Neural cell (in vitro differentiated cells): ENCODE data around the gene C16orf90. TPM values are rescaled to one million over a fixed set of nuclear protein-coding genes. Genes with fewer than 3 reads are reported as not detected.

Experiments
- H2AFZ ChIP-seq: fragments of 200-600, 300-800 bp; sonication (generic), shearing (Covaris generic); 2 replicates; pipeline ENCODE4 v1.6.0; 2014; ENCODE audit warnings: low read depth, mild to moderate bottlenecking, antibody characterized with exemption, low read length, moderate library complexity
- H3F3A ChIP-seq: fragments of 200-600 bp; shearing (Covaris generic); 2 replicates; pipeline ENCODE4 v1.6.1; 2016; ENCODE audit warnings: mild to moderate bottlenecking, moderate library complexity, mixed read lengths, antibody characterized with exemption, low read length; ENCODE audit not compliant: insufficient read depth, poor library complexity, severe bottlenecking
- H3K27ac ChIP-seq: fragments of 200-600, 300-800 bp; sonication (generic), shearing (Covaris generic); 2 replicates; pipeline ENCODE4 v1.5.1; 2014; ENCODE audit warnings: mild to moderate bottlenecking, low read length, moderate library complexity
- H3K27me3 ChIP-seq: fragments of 300-800, 200-600 bp; sonication (generic), shearing (Covaris generic); 2 replicates; pipeline ENCODE4 v1.6.0; 2014; ENCODE audit warnings: mild to moderate bottlenecking, low read depth, low read length, moderate library complexity; ENCODE audit not compliant: insufficient read depth
- H3K36me3 ChIP-seq: fragments of 300-800, 200-600 bp; sonication (generic), shearing (Covaris generic); 2 replicates; pipeline ENCODE4 v1.5.1; 2014; ENCODE audit warnings: mild to moderate bottlenecking, antibody characterized with exemption, low read length, moderate library complexity; ENCODE audit not compliant: insufficient read depth
- H3K4me2 ChIP-seq: fragments of 300-800, 200-600 bp; sonication (generic), shearing (Covaris generic); 2 replicates; pipeline ENCODE4 v1.6.0; 2014; ENCODE audit warnings: mild to moderate bottlenecking, low read length
- H3K4me3 ChIP-seq: fragments of 300-800, 200-600 bp; sonication (generic), shearing (Covaris generic); 2 replicates; pipeline ENCODE4 v1.5.1; 2014; ENCODE audit warnings: mild to moderate bottlenecking, low read length, moderate library complexity
- H3K79me2 ChIP-seq: fragments of 200-600 bp; shearing (Covaris generic); replicated peaks from 2 replicates; pipeline ENCODE4 v1.6.0; 2014; ENCODE audit warnings: mild to moderate bottlenecking, low read length, moderate library complexity; ENCODE audit not compliant: insufficient read depth
- H3K9ac ChIP-seq: fragments of 300-800, 200-600 bp; sonication (generic), shearing (Covaris generic); 2 replicates; pipeline ENCODE4 v1.6.1; 2016; ENCODE audit warnings: mild to moderate bottlenecking, low read length, mixed read lengths
- H3K9me2 ChIP-seq: fragments of 200-600 bp; shearing (Covaris generic); 2 replicates; pipeline ENCODE4 v1.6.1; 2016; ENCODE audit warnings: mild to moderate bottlenecking, low read length, mixed read lengths; ENCODE audit not compliant: insufficient read depth
- H3K9me3 ChIP-seq: fragments of 200-600, 300-800 bp; sonication (generic), shearing (Covaris generic); 2 replicates; pipeline ENCODE4 v1.6.1; 2016; ENCODE audit warnings: mild to moderate bottlenecking, mixed run types, low read length, moderate library complexity, mixed read lengths
- H4K20me1 ChIP-seq: fragments of 200-600 bp; shearing (Covaris generic); 2 replicates; pipeline ENCODE4 v1.6.1; 2016; ENCODE audit warnings: mild to moderate bottlenecking, mixed run types; ENCODE audit not compliant: insufficient read depth
- EP300 ChIP-seq: fragments of 450-650 bp; conservative IDR thresholded peaks from 2 replicates; pipeline ENCODE4 v1.6.1; 2014; ENCODE audit warnings: antibody characterized with exemption, mild to moderate bottlenecking, moderate library complexity; ENCODE audit not compliant: poor library complexity, severe bottlenecking
- EZH2 ChIP-seq: fragments of 200-600, 300-800 bp; shearing (Covaris generic), sonication (generic); IDR thresholded peaks from 2 replicates; pipeline ENCODE4 v1.6.1; 2014; ENCODE audit warnings: antibody characterized with exemption, low read length, borderline replicate concordance, mild to moderate bottlenecking; ENCODE audit not compliant: insufficient read depth, poor library complexity, severe bottlenecking
- MXI1 ChIP-seq: fragments of 450-650 bp; conservative IDR thresholded peaks from 2 replicates; pipeline ENCODE4 v1.6.1; 2014; ENCODE audit warnings: antibody characterized with exemption, mild to moderate bottlenecking; ENCODE audit not compliant: poor library complexity, severe bottlenecking
- POLR2AphosphoS5 ChIP-seq: IDR thresholded peaks from 2 replicates; pipeline ENCODE4 v1.6.1; 2012
- RAD21 ChIP-seq: fragments of 450-650 bp; conservative IDR thresholded peaks from 2 replicates; pipeline ENCODE4 v1.6.1; 2014; ENCODE audit warnings: antibody characterized with exemption, mild to moderate bottlenecking, moderate library complexity
- SMC3 ChIP-seq: fragments of 450-650 bp; conservative IDR thresholded peaks from 2 replicates; pipeline ENCODE4 v1.6.1; 2014; ENCODE audit warnings: antibody characterized with exemption, mild to moderate bottlenecking, moderate library complexity; ENCODE audit not compliant: poor library complexity
- TAF1 ChIP-seq: IDR thresholded peaks from 2 replicates; pipeline ENCODE4 v1.6.1; 2012; ENCODE audit warnings: low read depth
- polyA plus RNA-seq: library from polyadenylated mRNA; depleted of rRNA; stranded (reverse); fragments of >200 nt; gene quantifications from 2 replicates; pipeline ENCODE4 v1.2.3, GENCODE V29; 2014
- TF ChIP-seq, protein P1 (sequence below): IDR thresholded peaks from 2 replicates; pipeline ENCODE4 v1.6.1; 2012; ENCODE audit warnings: borderline replicate concordance
- TF ChIP-seq, protein P2 (sequence below): fragments of 450-650 bp; IDR thresholded peaks from 2 replicates; pipeline ENCODE4 v1.5.1; 2014; ENCODE audit warnings: antibody characterized with exemption, mild to moderate bottlenecking, moderate library complexity; ENCODE audit not compliant: poor library complexity, severe bottlenecking

Gene C16orf90
- polyA plus RNA-seq, 1 donor from 2014 or later = not detected

GRCh38 chr16:3518986-3519348 lies 23.7 kb upstream of the C16orf90 start:
- H3K9me2 ChIP-seq = no peaks in the 10 kb centered on the region
- no peak overlapping the region for H3K27ac ChIP-seq
- H3K79me2 ChIP-seq = no peaks in the 10 kb centered on the region
- H3K4me2 ChIP-seq = no peak overlapping the region
- TF ChIP-seq, protein P1, sequence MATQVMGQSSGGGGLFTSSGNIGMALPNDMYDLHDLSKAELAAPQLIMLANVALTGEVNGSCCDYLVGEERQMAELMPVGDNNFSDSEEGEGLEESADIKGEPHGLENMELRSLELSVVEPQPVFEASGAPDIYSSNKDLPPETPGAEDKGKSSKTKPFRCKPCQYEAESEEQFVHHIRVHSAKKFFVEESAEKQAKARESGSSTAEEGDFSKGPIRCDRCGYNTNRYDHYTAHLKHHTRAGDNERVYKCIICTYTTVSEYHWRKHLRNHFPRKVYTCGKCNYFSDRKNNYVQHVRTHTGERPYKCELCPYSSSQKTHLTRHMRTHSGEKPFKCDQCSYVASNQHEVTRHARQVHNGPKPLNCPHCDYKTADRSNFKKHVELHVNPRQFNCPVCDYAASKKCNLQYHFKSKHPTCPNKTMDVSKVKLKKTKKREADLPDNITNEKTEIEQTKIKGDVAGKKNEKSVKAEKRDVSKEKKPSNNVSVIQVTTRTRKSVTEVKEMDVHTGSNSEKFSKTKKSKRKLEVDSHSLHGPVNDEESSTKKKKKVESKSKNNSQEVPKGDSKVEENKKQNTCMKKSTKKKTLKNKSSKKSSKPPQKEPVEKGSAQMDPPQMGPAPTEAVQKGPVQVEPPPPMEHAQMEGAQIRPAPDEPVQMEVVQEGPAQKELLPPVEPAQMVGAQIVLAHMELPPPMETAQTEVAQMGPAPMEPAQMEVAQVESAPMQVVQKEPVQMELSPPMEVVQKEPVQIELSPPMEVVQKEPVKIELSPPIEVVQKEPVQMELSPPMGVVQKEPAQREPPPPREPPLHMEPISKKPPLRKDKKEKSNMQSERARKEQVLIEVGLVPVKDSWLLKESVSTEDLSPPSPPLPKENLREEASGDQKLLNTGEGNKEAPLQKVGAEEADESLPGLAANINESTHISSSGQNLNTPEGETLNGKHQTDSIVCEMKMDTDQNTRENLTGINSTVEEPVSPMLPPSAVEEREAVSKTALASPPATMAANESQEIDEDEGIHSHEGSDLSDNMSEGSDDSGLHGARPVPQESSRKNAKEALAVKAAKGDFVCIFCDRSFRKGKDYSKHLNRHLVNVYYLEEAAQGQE = no peak
- TF ChIP-seq RAD21 = no peak
- TF ChIP-seq TAF1 = no peak
- no peak for TF ChIP-seq SMC3
- no peak for TF ChIP-seq EP300
- no peak for TF ChIP-seq MXI1
- no peak for TF ChIP-seq POLR2AphosphoS5
- TF ChIP-seq, protein P2, sequence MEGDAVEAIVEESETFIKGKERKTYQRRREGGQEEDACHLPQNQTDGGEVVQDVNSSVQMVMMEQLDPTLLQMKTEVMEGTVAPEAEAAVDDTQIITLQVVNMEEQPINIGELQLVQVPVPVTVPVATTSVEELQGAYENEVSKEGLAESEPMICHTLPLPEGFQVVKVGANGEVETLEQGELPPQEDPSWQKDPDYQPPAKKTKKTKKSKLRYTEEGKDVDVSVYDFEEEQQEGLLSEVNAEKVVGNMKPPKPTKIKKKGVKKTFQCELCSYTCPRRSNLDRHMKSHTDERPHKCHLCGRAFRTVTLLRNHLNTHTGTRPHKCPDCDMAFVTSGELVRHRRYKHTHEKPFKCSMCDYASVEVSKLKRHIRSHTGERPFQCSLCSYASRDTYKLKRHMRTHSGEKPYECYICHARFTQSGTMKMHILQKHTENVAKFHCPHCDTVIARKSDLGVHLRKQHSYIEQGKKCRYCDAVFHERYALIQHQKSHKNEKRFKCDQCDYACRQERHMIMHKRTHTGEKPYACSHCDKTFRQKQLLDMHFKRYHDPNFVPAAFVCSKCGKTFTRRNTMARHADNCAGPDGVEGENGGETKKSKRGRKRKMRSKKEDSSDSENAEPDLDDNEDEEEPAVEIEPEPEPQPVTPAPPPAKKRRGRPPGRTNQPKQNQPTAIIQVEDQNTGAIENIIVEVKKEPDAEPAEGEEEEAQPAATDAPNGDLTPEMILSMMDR = no peak
- no peak for TF ChIP-seq EZH2
- H2AFZ ChIP-seq = no peak overlapping the region
- no peaks in the 10 kb centered on the region for H3K9me3 ChIP-seq
- peaks cover 6% of the 10 kb centered on the region for H3K36me3 ChIP-seq
- H3K9ac ChIP-seq = no peak overlapping the region
- H3K27me3 ChIP-seq = no peaks in the 10 kb centered on the region
- no peak overlapping the region for H3K4me3 ChIP-seq
- no peaks in the 10 kb centered on the region for H3F3A ChIP-seq
- H4K20me1 ChIP-seq = no peaks in the 10 kb centered on the region

DNA sequence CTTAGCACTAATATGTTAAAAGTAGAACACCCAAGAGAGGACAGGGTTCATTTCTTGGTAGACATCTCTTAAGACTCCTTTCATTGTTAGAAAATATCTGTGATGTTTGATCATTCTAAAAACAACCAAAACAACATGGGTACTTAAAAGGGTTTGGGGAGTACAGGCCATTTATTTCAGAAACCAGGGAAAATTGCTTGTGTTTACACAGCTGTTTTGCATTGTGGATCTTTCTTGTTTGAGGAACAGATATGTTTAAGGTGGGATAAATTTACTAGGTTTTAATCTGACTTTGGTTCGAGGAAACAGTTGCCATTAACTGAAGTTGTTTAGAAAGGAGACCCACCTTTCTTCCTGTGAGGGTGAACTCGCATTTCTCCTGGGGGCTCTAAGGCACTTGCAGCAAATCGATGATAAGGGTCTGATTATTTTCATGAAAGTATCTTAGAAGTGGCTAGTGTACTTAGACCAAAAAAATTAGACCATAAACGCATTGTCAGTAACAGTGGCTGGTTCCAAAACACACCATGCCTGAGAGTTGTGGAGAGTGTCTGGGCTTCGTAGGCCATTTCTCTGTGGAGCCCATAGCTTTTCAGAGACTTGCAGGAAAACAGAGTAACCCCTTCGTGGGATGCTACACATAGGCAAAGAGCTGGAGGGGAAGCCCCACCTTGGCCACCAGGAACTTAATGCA lies 23.1 kb upstream of the C16orf90 start:
- Histone ChIP-seq H3K27ac (no peak overlapping the region), H4K20me1 (no peaks in the 10 kb centered on the region), H3K79me2 (no peaks in the 10 kb centered on the region), H3K9me3 (no peaks in the 10 kb centered on the region), H2AFZ (no peak overlapping the region), H3K4me3 (no peak overlapping the region), H3K36me3 (peaks cover 5% of the 10 kb centered on the region), H3K4me2 (no peak overlapping the region), H3F3A (no peaks in the 10 kb centered on the region), H3K9me2 (no peaks in the 10 kb centered on the region), H3K27me3 (no peaks in the 10 kb centered on the region), H3K9ac (no peak overlapping the region)
- TF ChIP-seq TAF1 (no peak), EP300 (no peak), SMC3 (no peak), POLR2AphosphoS5 (no peak), RAD21 (no peak), MXI1 (no peak), EZH2 (no peak)
- TF ChIP-seq, protein P1 = no peak
- TF ChIP-seq, protein P2 = no peak
